H1 (cell line): ENCODE measurements around the gene IFNGR1.

Source experiments
- BACH1 ChIP-seq: IDR thresholded peaks from 2 replicates; pipeline ENCODE4 v1.6.1; 2012; ENCODE audit warnings: low read length, improper control_type of control experiment
- CREB1 ChIP-seq: IDR thresholded peaks from 2 replicates; pipeline ENCODE4 v1.6.1; 2012; ENCODE audit warnings: inconsistent platforms
- GTF2F1 ChIP-seq: IDR thresholded peaks from 2 replicates; pipeline ENCODE4 v1.6.1; 2012; ENCODE audit warnings: low read depth, low read length, improper control_type of control experiment, borderline replicate concordance
- JUND ChIP-seq: IDR thresholded peaks from 2 replicates; pipeline ENCODE4 v1.6.1; 2011; ENCODE audit warnings: mild to moderate bottlenecking, improper control_type of control experiment, low read length
- NRF1 ChIP-seq: IDR thresholded peaks from 2 replicates; pipeline ENCODE4 v1.6.1; 2011; ENCODE audit warnings: mild to moderate bottlenecking, low read depth, low read length, improper control_type of control experiment
- POLR2A ChIP-seq, 2 experiments: IDR thresholded peaks; 1 replicate in 1 of 2; 2 replicates in 1 of 2; pipeline ENCODE4 v1.6.1; 2011; ENCODE audit warnings: low read depth in 2 of 2, low read length in 2 of 2, mild to moderate bottlenecking in 2 of 2; ENCODE audit errors: control extremely low read depth in 1 of 2
- RNF2 ChIP-seq: fragments of 200-900, 300-1000 bp; sonication (generic); IDR thresholded peaks from 2 replicates; pipeline ENCODE4 v1.7.1; 2016; ENCODE audit warnings: borderline replicate concordance, low read depth, mild to moderate bottlenecking, antibody characterized with exemption, low read length; ENCODE audit not compliant: poor library complexity, severe bottlenecking; ENCODE audit errors: missing control alignments
- SUZ12 ChIP-seq: fragments of 200-600 bp; sonication (generic); IDR thresholded peaks from 2 replicates; pipeline ENCODE4 v1.6.1; 2012; ENCODE audit warnings: mild to moderate bottlenecking, inconsistent platforms, low read length, moderate library complexity, mixed read lengths
- YY1 ChIP-seq: IDR thresholded peaks from 2 replicates; pipeline ENCODE4 v1.6.1; 2011; ENCODE audit warnings: low read depth, mild to moderate bottlenecking, low read length
- ZNF274 ChIP-seq: IDR thresholded peaks from 2 replicates; pipeline ENCODE4 v1.7.0; 2012; ENCODE audit warnings: low read length, borderline replicate concordance; ENCODE audit errors: extremely low read depth
- TF ChIP-seq, protein P1 (sequence below), 3 experiments: IDR thresholded peaks; 1 replicate in 2 of 3; 2 replicates in 1 of 3; pipeline versions ENCODE4 v1.5.1 to v1.6.1; 2011; ENCODE audit warnings: low read length in 3 of 3, mild to moderate bottlenecking in 3 of 3, inconsistent platforms in 2 of 3, low read depth in 1 of 3, moderate library complexity in 1 of 3; ENCODE audit not compliant: insufficient read depth in 1 of 3; ENCODE audit errors: control extremely low read depth in 1 of 3
- TF ChIP-seq, protein P2 (sequence below): IDR thresholded peaks from 2 replicates; pipeline ENCODE4 v1.6.1; 2012; ENCODE audit warnings: inconsistent platforms
- TF ChIP-seq, protein P3 (sequence below): IDR thresholded peaks from 2 replicates; pipeline ENCODE4 v1.6.1; 2012; ENCODE audit warnings: low read length, inconsistent platforms

DNA sequence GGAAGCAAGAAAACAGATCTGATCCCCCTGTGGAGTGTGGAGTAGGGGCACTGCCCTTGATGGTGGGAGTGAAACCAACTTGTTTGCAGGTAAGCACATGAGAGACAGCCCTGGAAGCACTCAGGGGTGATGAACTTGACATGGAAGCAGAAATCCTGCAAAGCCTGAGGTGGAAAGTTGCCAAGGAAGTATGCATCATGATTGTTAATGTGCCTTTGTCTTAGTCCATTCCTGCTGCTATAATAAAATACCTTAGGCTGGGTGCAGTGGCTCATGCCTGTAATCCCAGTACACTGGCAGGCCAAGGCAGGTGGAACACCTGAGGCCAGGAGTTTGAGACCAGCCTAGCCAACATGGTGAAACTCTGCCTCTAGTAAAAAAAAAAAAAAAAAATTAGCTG lies 40.2 kb upstream of the IFNGR1 start:
- no peak for TF ChIP-seq RNF2
- TF ChIP-seq, protein P1, sequence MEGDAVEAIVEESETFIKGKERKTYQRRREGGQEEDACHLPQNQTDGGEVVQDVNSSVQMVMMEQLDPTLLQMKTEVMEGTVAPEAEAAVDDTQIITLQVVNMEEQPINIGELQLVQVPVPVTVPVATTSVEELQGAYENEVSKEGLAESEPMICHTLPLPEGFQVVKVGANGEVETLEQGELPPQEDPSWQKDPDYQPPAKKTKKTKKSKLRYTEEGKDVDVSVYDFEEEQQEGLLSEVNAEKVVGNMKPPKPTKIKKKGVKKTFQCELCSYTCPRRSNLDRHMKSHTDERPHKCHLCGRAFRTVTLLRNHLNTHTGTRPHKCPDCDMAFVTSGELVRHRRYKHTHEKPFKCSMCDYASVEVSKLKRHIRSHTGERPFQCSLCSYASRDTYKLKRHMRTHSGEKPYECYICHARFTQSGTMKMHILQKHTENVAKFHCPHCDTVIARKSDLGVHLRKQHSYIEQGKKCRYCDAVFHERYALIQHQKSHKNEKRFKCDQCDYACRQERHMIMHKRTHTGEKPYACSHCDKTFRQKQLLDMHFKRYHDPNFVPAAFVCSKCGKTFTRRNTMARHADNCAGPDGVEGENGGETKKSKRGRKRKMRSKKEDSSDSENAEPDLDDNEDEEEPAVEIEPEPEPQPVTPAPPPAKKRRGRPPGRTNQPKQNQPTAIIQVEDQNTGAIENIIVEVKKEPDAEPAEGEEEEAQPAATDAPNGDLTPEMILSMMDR (IDR thresholded peaks at IDR 0.05; ENCODE audit: control extremely low read depth in 1 of 3, insufficient read depth in 1 of 3, low read depth in 1 of 3, low read length in 3 of 3): no peak
- no peak for TF ChIP-seq POLR2A (IDR thresholded peaks at IDR 0.05; ENCODE audit: control extremely low read depth in 1 of 2, low read depth in 2 of 2, low read length in 2 of 2)
- no peak for TF ChIP-seq JUND
- TF ChIP-seq ZNF274: no peak
- TF ChIP-seq SUZ12: no peak
- TF ChIP-seq BACH1: no peak
- no peak for TF ChIP-seq CREB1
- no peak for TF ChIP-seq YY1
- no peak for TF ChIP-seq NRF1
- TF ChIP-seq GTF2F1: no peak
- TF ChIP-seq, protein P2, sequence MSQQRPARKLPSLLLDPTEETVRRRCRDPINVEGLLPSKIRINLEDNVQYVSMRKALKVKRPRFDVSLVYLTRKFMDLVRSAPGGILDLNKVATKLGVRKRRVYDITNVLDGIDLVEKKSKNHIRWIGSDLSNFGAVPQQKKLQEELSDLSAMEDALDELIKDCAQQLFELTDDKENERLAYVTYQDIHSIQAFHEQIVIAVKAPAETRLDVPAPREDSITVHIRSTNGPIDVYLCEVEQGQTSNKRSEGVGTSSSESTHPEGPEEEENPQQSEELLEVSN: no peak
- TF ChIP-seq, protein P3, sequence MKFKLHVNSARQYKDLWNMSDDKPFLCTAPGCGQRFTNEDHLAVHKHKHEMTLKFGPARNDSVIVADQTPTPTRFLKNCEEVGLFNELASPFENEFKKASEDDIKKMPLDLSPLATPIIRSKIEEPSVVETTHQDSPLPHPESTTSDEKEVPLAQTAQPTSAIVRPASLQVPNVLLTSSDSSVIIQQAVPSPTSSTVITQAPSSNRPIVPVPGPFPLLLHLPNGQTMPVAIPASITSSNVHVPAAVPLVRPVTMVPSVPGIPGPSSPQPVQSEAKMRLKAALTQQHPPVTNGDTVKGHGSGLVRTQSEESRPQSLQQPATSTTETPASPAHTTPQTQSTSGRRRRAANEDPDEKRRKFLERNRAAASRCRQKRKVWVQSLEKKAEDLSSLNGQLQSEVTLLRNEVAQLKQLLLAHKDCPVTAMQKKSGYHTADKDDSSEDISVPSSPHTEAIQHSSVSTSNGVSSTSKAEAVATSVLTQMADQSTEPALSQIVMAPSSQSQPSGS: no peak
